ENCODE measurements around the gene TMEM266. TPM values are rescaled to one million over a fixed set of nuclear protein-coding genes. Genes with fewer than 3 reads are reported as not detected.

Gene TMEM266
- total and polyA plus RNA-seq, 5 donors, result 0.09 TPM; not detected in 4

- no peaks in the 10 kb centered on the region for H3K27me3 ChIP-seq (ENCODE audit: control insufficient read depth, insufficient read depth)
- intact Hi-C loops (cut with DNase I), result no loop called here
- H3K9me3 ChIP-seq (ENCODE audit: control insufficient read depth, low read length), result no peaks in the 10 kb centered on the region
- DNase-seq, result no peak
- no peak overlapping the region for H3K4me3 ChIP-seq (ENCODE audit: low read length)
- H3K27ac ChIP-seq (ENCODE audit: low read length), result no peak overlapping the region
- no peak for ATAC-seq
- no peaks in the 10 kb centered on the region for H3K4me1 ChIP-seq (ENCODE audit: control insufficient read depth, insufficient read depth, low read length)
- 80% methylated on average over 6 of the region's 6 CpGs for WGBS
These were observed 46.1 kb downstream of the TMEM266 start for GRCh38 chr15:76105911-76106310.

DNA sequence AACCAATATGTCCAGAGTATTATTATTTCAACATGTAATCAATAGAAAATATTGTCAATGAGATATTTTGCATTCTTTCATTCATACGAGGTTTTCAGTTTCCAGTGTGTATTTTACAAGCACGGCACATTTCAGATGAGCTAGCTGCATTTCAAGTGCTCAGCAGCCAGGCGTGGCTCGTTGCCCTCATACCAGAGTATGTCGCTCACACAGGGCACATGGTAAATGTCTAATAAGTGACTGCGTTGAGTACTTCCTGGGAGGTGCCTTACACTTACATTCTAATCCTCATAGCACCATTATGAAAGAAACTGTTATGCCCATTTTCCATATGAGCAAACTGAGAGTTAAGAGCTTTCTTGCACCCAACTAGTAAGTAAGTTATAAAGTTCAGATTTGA lies 47.4 kb downstream of the TMEM266 start:
- 72% methylated on average over 6 of the region's 6 CpGs for WGBS
- Histone ChIP-seq H3K4me1 (ENCODE audit: control insufficient read depth, insufficient read depth, low read length) (no peaks in the 10 kb centered on the region), H3K9me3 (ENCODE audit: control insufficient read depth, low read length) (no peaks in the 10 kb centered on the region), H3K27ac (ENCODE audit: low read length) (no peak overlapping the region), H3K27me3 (ENCODE audit: control insufficient read depth, insufficient read depth) (no peaks in the 10 kb centered on the region), H3K4me3 (ENCODE audit: low read length) (no peak overlapping the region)
- intact Hi-C loops (cut with DNase I), result no loop called here
- DNase-seq (no peak), ATAC-seq (no peak)

GRCh38 chr15:76108021-76108723 lies 48.4 kb downstream of the TMEM266 start:
- no peaks in the 10 kb centered on the region for H3K27me3 ChIP-seq (ENCODE audit: control insufficient read depth, insufficient read depth)
- WGBS, result 32% methylated on average over 9 of the region's 9 CpGs
- H3K4me1 ChIP-seq (ENCODE audit: control insufficient read depth, insufficient read depth, low read length), result no peaks in the 10 kb centered on the region
- no peak overlapping the region for H3K4me3 ChIP-seq (ENCODE audit: low read length)
- peak in 1 of 3 donors; percentile 65 for DNase-seq
- peak; percentile 28 to 51 for ATAC-seq
- intact Hi-C loops (cut with DNase I), result no loop called here
- no peaks in the 10 kb centered on the region for H3K9me3 ChIP-seq (ENCODE audit: control insufficient read depth, low read length)
- H3K27ac ChIP-seq (ENCODE audit: low read length), result no peak overlapping the region

GRCh38 chr15:76109046-76109445 lies 49.3 kb downstream of the TMEM266 start:
- H3K27me3 ChIP-seq (ENCODE audit: control insufficient read depth, insufficient read depth), result no peaks in the 10 kb centered on the region
- ATAC-seq (no peak), DNase-seq (no peak)
- no peaks in the 10 kb centered on the region for H3K4me1 ChIP-seq (ENCODE audit: control insufficient read depth, insufficient read depth, low read length)
- no peak overlapping the region for H3K4me3 ChIP-seq (ENCODE audit: low read length)
- no peak overlapping the region for H3K27ac ChIP-seq (ENCODE audit: low read length)
- H3K9me3 ChIP-seq (ENCODE audit: control insufficient read depth, low read length), result no peaks in the 10 kb centered on the region
- WGBS, result 70% methylated on average over 1 of the region's 1 CpG
- intact Hi-C loops (cut with DNase I), result no loop called here

- Histone ChIP-seq H3K27ac (ENCODE audit: low read length) (no peak overlapping the region), H3K27me3 (ENCODE audit: control insufficient read depth, insufficient read depth) (no peaks in the 10 kb centered on the region), H3K4me1 (ENCODE audit: control insufficient read depth, insufficient read depth, low read length) (no peaks in the 10 kb centered on the region), H3K9me3 (ENCODE audit: control insufficient read depth, low read length) (no peaks in the 10 kb centered on the region), H3K4me3 (ENCODE audit: low read length) (no peak overlapping the region)
- intact Hi-C loops (cut with DNase I), result no loop called here
- DNase-seq (no peak), ATAC-seq (no peak)
- 78% methylated on average over 3 of the region's 3 CpGs for WGBS
These were observed 54.8 kb downstream of the TMEM266 start for GRCh38 chr15:76114561-76114960.

- ATAC-seq (no peak), DNase-seq (no peak)
- Histone ChIP-seq H3K9me3 (ENCODE audit: control insufficient read depth, low read length) (no peaks in the 10 kb centered on the region), H3K27me3 (ENCODE audit: control insufficient read depth, insufficient read depth) (no peaks in the 10 kb centered on the region), H3K4me1 (ENCODE audit: control insufficient read depth, insufficient read depth, low read length) (no peaks in the 10 kb centered on the region), H3K4me3 (ENCODE audit: low read length) (no peak overlapping the region), H3K27ac (ENCODE audit: low read length) (no peak overlapping the region)
- WGBS, result 38% methylated on average over 15 of the region's 15 CpGs
- intact Hi-C loops (cut with DNase I), result no loop called here
These were observed 56.5 kb downstream of the TMEM266 start for GRCh38 chr15:76116138-76116885.

GRCh38 chr15:76117181-76117580 lies 57.4 kb downstream of the TMEM266 start:
- H3K27ac ChIP-seq (ENCODE audit: low read length), result no peak overlapping the region
- intact Hi-C loops (cut with DNase I), result no loop called here
- DNase-seq (no peak), ATAC-seq (no peak)
- no peak overlapping the region for H3K4me3 ChIP-seq (ENCODE audit: low read length)
- no peaks in the 10 kb centered on the region for H3K9me3 ChIP-seq (ENCODE audit: control insufficient read depth, low read length)
- no peaks in the 10 kb centered on the region for H3K27me3 ChIP-seq (ENCODE audit: control insufficient read depth, insufficient read depth)
- WGBS, result 86% methylated on average over 9 of the region's 9 CpGs
- no peaks in the 10 kb centered on the region for H3K4me1 ChIP-seq (ENCODE audit: control insufficient read depth, insufficient read depth, low read length)

GRCh38 chr15:76118767-76119166 lies 59.0 kb downstream of the TMEM266 start:
- intact Hi-C loops (cut with DNase I), result no loop called here
- ATAC-seq, result no peak
- no peak for DNase-seq

GRCh38 chr15:76123031-76123430 lies 63.2 kb downstream of the TMEM266 start:
- no peaks in the 10 kb centered on the region for H3K9me3 ChIP-seq (ENCODE audit: control insufficient read depth, low read length)
- H3K27me3 ChIP-seq (ENCODE audit: control insufficient read depth, insufficient read depth), result no peaks in the 10 kb centered on the region
- no peak overlapping the region for H3K4me3 ChIP-seq (ENCODE audit: low read length)
- no peaks in the 10 kb centered on the region for H3K4me1 ChIP-seq (ENCODE audit: control insufficient read depth, insufficient read depth, low read length)
- intact Hi-C loops (cut with DNase I), result no loop called here
- ATAC-seq (no peak), DNase-seq (no peak)
- no peak overlapping the region for H3K27ac ChIP-seq (ENCODE audit: low read length)

More at GRCh38 chr15:76118767-76119166, 59.0 kb downstream of the TMEM266 start:
- Histone ChIP-seq H3K27ac (ENCODE audit: low read length) (no peak overlapping the region), H3K27me3 (ENCODE audit: control insufficient read depth, insufficient read depth) (no peaks in the 10 kb centered on the region), H3K9me3 (ENCODE audit: control insufficient read depth, low read length) (no peaks in the 10 kb centered on the region), H3K4me3 (ENCODE audit: low read length) (no peak overlapping the region), H3K4me1 (ENCODE audit: control insufficient read depth, insufficient read depth, low read length) (no peaks in the 10 kb centered on the region)
- WGBS, result 84% methylated on average over 6 of the region's 6 CpGs

- Histone ChIP-seq H3K4me3 (ENCODE audit: low read length) (no peak overlapping the region), H3K4me1 (ENCODE audit: control insufficient read depth, insufficient read depth, low read length) (no peaks in the 10 kb centered on the region), H3K27me3 (ENCODE audit: control insufficient read depth, insufficient read depth) (no peaks in the 10 kb centered on the region), H3K9me3 (ENCODE audit: control insufficient read depth, low read length) (no peaks in the 10 kb centered on the region), H3K27ac (ENCODE audit: low read length) (no peak overlapping the region)
- 69% methylated on average over 2 of the region's 2 CpGs for WGBS
- no peak for DNase-seq
- intact Hi-C loops (cut with DNase I), result no loop called here
- ATAC-seq, result no peak
These were observed 67.4 kb downstream of the TMEM266 start for GRCh38 chr15:76127169-76127568.

DNA sequence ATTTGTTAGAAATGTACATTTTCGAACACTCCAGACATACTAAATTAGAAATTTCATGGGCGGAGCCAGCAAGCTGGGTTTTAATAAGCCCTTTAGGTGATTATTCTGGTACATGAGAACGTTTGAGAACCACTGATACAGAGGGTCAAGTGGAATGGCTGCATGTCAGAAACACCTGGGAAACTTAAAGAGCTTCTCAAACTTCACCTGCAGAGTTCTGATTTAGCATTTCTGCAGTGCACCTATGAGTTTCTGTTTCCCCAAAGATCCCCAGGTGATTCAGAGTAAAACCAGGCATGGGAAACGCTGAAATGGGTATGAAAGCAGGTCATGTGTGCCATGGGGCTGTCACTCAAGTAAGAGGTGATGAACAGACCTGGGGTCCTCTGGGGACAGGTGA lies 68.1 kb downstream of the TMEM266 start:
- Histone ChIP-seq H3K4me3 (ENCODE audit: low read length) (no peak overlapping the region), H3K27me3 (ENCODE audit: control insufficient read depth, insufficient read depth) (no peaks in the 10 kb centered on the region), H3K4me1 (ENCODE audit: control insufficient read depth, insufficient read depth, low read length) (no peaks in the 10 kb centered on the region), H3K9me3 (ENCODE audit: control insufficient read depth, low read length) (no peaks in the 10 kb centered on the region), H3K27ac (ENCODE audit: low read length) (no peak overlapping the region)
- 57% methylated on average over 4 of the region's 4 CpGs for WGBS
- no peak for DNase-seq
- intact Hi-C loops (cut with DNase I), result no loop called here
- ATAC-seq, result no peak
